HG02678 (cell line): ENCODE results near the gene SELENOS.
A peak's percentile ranks its signal among the peaks of the same experiment; 100 is the strongest.

Experiments
- ATAC-seq: cut with Tn5 transposase; IDR thresholded peaks from one replicate; pipeline ENCODE4 v1.9.1; 2021; ENCODE audit warnings: mild to moderate bottlenecking, moderate library complexity; ENCODE audit not compliant: unreplicated experiment

Gene SELENOS

DNA sequence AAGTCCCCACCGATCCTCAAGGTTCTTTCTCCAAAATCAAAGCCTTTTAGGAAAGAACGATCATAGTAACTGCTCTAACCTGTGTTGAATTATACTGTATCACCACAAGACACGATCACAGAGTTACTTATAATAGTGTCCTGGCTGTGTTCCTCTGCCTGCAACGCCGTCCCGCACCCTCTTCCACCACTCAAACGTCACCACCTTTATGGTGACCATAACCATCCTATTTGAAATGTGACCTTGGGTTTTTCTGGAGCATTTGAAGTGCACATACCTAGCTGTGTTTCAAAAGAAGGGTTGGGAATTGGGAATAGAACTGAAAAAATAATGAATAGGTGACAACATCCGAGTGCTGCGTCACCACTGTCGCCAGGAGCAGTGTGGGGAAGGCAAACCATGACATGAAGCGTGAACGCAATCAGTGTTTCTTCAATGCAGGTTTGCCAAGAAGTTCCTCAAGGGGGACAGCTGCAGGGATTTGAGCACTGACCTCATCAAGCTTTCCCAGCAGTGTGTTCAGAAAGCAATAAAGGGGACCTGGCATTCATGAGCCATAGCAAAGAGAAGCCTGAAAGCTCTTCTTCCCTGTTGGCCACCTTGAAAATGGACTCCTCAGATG is 769 bp upstream of the SELENOS start:
- no peak for ATAC-seq

DNA sequence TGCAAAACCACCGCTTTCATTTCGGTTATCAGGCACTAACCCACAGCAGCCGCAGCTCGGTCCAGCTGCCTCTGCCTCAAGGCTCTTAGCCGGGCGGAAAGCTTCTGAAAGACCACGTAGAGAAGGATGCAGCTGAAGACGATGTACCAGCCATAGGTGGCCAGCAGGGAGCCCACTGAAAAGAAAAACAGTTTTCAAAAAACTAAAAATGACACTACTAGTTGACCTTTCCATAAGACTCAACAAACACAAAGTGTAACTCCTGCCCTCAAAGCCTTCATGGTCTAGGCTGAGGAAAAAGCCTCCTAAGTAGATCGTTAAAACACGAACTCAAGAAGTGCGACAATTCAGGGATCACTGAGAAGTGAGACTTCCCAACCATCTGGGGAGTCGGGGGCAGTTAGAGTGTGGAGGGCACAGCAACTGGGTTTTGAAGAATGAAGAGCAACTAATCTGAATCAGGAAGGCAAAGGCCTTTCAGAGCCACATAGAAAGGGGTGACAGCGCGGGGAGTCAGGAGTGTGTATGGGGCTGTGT is 716 bp downstream of the SELENOS start:
- ATAC-seq: peak; percentile 41

DNA sequence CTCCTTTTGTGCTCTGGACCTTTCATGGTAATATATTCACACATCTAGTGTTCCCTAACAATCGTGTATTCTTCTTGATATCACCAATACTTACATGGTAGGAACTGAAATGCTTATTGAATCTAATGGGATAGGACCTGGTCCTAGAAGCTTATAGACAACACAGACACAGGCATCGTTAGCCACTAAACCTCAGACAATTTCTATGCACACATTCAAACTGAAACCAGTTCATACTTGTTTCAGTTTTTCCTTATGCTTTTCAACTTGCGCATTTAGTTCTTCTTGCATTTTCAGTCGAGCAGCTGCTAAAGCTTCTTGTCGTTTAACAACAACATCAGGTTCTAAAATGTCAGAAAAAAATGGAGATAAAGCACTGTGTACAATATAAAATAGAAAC is 2.3 kb downstream of the SELENOS start:
- peak; percentile 30 for ATAC-seq

DNA sequence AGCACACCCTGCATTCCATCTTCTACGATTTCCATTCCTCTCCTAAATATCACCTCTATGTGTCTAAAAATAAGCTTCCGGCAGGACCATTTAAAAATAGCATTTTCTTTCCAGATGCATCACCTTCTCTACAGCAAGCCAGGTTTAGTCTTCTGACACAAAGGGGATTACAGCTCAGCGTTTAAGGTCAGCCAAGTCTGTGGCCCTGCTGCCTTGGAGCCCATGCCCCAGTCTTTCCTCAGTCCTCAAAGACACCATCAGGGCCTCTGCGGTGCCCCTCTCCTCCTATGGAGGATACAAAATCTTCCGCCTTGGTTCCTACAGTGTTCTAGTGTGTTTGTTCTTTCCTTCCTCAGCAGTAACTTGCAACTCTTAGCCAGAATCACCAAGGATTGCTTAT is 3.8 kb downstream of the SELENOS start:
- no peak for ATAC-seq

DNA sequence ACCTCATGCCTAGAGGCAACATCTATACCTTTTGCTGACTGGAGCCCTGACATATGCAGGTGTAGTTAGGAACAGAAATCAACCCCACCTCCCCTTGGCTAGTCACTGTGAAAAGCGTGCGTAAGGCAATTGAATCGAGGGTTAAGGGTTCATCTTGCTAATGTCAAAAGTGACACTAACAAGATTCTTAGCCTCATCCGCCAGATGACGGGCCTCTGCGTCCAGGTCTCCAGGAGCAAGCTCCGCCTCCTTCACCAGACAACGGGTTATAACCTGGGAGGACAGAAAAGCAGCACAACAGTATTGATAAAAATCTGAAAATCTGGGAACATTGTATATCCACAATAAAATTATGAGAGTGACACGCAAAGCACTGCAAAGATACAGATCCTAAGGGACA is 4.7 kb downstream of the SELENOS start:
- ATAC-seq: no peak

DNA sequence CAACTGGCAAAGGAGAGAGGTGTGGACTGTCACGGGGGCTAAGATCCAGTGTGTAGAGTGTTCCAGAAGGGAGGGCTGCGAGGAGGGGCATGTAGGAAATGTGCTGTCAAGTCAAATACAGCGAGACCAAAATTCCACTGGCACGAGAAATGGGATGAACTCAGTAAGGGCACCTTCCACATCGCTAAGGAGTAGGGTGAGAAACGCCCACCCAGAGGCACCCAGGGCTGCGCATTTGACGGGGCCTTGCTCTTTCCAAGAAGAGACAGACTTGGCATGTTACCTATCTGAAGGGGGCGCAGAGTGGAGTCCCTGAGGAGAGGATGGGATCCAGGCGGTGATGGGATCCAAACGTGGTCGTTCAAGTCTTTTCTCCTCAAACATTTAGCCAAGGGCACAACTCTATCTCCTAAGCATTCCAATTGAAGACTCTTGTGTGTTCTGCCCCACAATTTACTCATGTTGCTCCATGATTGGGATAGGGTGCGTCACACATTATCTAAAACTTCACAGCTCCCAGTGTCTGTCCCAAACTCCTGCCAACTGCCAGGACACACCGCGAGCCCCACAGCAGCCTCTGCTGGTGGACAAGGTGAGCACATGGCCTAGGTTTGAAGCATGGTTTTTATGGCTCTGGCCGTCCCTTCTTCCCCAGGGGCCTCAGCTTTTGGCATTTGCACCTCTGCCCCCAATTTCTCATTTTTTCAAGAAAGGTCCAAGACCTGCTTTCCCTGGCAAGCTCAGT is 7.6 kb downstream of the SELENOS start:
- no peak for ATAC-seq

DNA sequence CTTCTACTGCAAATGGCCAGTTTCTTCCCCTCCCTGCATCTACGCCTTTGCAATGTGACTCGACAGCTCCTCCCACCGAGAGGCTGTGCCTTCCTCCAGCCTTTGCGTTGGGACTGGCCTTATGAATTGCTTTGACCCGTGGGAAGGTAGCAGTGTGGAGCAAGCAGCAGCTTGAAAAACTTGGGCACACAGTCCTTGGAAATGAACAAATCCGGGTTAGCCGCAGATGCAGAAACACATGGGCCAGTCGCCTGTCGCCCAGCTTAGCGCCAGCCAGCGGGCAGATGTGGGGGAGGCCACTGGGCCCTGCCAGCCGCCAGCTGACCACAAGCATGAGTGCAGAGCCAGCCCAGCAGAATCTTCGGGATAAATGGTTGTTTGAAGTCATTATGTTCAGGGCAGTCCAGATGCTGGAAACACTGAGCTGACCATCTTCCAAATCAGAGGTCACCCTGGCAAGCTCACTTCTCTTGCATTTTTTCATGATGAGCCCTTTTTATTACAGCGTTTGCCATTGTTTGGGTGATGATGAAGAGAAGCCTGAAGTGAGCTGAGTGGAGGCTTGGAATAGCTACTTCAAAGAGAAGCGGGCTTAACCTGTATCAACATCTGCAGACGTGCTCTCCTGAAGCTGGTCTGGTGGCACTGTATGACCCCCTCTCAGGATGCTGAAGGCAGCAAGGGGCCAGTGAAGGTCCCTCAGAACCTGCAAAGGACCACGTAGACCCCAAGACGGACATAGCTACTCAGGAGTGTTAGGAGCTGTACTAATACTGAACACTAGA is 9.8 kb downstream of the SELENOS start:
- no peak for ATAC-seq

DNA sequence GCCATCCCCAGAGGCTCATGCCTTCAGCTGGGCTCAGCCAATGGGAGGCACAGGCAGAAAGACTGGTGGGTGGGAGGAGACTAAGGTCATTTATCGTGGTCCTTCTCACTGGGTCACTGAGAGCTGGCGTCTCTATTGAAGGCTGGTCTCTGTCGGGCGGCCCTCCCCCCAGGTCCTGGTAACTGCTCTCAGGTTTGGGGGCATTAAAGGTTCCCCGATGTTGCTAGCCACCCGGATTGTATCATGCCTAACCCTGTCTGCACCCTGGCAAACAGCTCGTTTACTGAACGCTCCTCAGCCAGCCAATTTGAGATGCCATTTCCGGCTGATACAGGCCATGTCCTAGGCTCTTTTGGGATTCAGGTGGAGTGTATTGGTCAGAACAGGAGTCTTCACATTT is 10.5 kb downstream of the SELENOS start:
- ATAC-seq: no peak

DNA sequence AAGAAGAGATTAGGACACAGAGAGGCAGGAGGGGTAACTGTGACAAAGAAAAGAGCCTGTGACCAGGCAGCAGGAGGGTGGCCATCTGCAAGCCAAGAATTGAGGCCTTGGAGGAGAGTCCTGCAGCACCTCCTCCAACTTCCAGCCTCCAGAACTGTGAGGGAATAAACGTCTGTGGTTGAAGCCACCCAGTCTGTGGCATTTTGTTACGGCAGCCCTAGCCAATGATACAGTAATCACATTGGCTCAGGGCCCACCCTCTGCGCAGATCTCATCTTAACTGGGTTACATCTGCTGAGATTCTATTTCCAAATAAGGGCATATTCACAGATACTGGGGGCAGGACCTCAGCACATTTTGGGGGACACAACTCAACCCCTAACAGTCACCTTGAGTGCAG is 11.3 kb downstream of the SELENOS start:
- no peak for ATAC-seq

DNA sequence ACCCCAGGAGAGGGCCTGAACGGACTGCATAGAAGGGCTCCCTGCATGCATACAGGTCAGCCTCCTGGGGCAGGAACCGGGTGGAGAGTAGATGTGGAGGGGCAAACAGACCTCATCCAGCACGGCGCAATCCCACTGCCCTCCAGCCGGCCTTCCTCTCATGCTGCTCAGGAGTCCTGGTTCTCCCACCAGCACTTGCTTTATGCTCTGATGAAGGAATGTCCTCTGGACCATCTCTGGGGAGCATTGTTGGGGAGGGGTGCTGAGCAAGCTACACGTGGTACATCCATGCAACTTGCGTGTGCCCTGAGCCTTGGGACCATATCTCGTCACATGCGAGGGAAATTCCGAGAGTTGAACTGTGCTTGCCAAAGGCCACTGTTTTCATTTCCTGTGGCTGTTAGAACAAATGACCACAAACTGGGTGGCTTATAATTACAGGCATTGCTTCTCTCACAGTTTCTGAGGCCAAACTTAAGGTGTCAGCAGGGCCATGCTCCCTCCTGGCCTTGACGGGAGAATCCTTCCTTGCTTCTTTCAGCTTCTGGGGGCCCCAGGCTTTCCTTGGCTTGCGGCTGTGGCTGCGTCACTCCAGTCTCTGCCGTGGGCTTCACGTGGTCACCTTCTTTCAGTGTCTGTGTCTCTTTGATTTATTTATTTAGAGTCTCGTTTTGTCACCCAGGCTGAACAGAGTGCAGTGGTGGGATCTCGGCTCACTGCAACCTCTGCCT is 12.2 kb downstream of the SELENOS start:
- peak; percentile 61 for ATAC-seq

DNA sequence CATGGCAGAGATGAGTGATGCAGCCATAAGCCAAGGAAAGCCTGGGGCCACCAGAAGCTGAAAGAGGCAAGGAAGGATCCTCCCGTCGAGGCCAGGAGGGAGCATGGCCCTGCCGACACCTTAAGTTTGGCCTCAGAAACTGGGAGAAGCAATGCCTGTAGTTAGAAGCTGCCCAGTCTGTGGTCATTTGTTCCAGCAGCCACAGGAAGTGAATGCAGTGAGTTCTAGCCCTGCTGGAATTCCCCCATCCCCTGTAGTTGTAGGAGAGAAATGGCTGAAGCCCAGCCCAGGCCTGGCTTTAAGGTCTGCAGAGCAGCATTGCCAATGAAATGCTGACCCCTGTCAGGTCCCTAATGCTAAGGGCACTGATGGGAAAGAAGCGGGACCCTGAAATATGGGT is 13.3 kb downstream of the SELENOS start:
- ATAC-seq: peak; percentile 40

DNA sequence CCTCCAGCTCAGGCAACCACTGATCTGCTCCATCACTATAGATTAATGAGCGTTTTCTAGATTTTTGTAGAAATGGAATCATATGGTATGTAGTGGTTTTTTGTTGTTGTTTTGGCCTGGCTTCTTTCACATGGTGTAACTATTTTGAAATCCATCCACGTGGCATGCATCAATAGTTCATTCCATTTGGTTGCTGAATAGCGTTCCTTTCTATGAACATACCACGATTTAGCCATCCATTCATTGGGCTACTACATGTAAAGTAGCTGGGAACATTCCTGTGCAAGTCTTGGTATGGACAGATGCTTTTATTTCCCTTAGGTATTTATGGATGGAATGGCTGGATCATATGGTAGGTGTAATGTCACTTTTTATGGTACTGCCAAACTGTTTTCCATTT is 14.7 kb downstream of the SELENOS start:
- no peak for ATAC-seq

DNA sequence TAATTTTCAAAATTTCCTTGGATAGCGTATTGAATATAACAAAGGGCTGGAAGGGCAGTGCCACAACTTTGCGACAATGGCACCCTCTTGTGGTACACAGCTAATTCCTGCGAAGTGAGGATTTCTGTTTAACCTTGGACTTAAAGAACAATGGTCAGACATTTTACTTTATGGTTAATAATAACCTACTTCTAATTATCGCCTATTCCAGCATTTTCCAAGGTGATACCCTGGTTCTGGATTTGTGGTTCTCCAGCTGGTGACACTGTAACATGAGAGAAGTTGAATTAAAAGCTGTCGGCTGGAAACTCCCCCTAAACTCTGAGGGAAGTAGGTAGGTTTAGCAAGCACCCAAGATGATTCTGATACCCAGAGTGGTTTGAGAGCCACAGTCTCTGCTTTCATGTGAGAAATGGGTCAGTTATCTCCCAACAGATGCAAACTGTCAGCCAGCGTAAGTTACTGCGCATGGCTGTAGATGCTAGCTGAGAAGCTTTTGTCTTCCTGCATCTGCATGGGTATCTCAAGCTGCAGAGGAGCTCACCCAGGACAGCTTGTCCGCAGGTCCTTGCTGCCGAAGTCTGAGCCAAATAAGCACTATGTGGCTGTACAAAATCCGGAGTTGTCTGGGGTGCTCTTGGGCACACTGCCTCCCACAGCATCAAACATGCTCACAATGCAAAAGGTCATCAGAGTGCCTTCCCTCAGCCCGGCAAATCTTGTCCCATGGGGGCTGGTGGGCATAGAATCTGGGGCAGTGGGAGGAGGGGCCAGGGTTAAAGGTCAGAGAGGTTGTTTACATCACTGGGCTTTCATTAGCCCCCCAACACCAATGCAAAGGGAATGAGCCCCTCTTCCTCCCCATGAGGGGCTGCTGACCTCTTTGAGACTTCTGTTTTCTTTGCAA is 18.8 kb downstream of the SELENOS start:
- ATAC-seq: no peak

DNA sequence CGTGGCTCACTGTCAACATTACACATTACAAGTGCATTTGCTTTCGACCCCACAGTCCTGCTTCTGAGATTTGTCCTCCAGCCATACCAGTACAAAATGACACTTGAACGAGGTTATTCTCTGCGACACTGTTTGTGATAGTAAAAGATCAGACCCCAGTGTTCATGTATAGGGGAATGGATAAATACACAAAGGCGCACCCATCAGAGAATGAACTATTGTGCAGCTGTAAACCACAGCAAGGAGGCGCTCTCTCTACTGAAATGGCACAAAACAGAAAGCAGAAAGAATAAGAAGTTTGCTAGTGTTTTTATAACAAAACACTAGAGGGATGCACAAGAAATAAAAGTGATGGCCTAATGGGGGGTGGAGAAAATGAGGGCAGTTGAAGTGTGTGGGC is 20.5 kb downstream of the SELENOS start:
- no peak for ATAC-seq

DNA sequence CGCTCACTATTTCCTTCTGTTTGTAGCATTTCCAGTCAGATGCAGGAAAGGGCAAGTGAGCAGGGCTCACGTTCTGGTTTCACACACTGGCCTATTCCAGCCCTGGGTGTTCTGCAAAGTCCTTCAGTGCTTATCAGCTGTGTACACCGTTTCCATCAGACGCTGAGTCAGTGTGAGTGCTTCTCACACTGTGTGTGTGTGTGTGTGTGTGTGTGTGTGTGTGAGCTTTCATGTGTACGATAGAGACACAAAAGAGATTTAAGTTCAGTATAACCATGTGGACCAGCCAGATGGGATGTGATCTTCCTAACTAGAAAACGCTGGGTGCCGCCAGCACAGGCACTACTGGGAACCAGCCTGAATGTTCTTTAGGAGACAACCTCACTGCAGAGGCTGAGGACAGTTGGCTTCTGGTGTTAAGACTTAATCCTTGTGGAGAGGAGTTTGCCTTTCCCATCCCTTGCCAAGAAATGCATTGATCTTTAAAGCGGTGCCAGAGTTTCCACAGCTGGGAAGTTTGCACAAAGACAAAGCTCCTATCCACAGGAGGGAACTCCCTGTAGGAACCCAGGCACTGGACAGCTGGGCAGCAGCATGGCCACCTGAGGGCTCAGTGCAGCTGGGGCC is 21.6 kb downstream of the SELENOS start:
- ATAC-seq: no peak

DNA sequence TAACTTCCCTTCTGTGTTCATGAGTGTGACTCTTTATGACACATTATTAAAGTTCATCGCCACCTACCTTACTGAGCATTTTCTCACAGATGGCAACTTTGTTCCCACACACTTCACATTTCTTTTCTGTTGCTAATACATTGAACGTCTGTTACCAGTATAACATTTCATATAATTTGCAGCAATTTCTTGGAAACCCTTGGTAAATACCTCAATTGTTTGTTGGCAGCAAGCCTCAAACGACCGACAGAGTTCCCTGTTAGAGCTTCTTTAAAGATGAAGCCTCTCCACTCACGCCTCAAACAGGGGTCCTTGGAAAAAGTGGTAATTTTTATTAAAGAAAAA is 22.3 kb downstream of the SELENOS start:
- no peak for ATAC-seq

DNA sequence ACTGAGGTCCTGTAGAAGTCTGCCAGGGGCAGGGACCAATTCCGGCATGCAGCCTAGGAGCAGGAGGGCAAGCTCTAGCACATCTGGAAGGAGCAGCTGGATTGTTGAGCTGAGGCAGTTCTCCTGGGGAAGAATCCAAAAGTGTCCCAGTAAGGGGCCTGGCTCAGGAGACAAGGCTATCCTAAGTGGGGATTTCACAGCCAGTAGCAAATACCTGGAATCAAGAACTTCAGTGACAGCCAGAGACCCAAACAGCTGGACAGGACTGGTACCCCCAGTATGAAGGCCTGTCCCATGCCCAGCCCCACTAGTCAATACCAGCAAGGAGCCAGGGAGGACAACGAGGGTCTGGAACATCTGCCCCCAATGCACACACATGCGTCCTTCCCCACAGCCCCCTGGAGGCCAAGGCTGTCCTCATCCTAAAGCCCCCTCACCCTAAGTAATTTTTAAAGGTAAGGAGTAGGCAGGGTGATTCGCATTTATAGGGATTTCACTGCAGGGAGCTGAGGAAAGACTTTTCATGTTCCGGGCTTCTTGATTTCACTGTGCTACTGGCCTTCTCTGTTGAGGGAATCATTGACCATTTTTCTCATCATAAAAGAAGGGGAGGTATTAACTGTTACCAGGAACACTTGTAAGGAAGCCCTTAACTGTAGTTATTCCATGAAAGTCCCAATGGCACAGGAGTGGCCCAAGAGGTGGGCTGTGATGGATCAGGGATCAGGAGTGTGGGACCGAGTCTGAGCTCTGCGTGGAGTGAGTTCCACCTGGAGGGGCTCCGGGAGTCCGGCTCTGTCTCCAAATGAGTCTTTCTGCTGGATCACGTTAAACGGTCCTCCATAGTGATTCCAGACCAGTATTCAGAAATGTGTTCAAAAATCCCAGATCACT is 22.9 kb downstream of the SELENOS start:
- no peak for ATAC-seq

DNA sequence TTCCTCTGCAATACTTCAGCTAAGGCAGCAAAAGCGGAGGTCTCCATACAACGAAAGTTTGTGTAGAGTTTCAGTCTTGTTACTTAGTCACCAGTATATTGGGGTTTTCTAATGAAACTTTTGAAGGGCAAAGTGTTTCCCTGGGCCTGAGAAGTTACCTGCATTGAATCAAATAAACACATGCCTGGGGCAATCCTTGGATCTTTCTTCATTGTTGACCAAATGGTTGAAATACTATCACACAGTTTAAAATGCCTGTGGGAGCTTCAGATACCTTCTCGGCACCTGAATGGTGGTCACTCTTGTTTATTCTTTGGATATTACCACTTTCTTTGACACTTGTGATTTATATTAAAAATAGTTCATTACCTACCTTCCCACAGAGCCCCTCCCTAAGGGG is 24.4 kb downstream of the SELENOS start:
- no peak for ATAC-seq
